Stimulated activated memory B cell treated with anti-CD40 and anti-IgM and Interleukin-4, amounts not matched to agents 10 μg/mL and 1 μg/mL and 100 μg/mL, for 72 hours (primary cell): ENCODE measurements around the gene ADCY5.

Experiments used
- ATAC-seq: fragments of 150-1000 bp; cut with Tn5 transposase; 2 replicates; pipeline ENCODE4 v1.10.0; 2021
- H3K27ac Mint-ChIP-seq: one replicate; pipeline ENCODE4 v1.8.0; 2022; ENCODE audit warnings: mild to moderate bottlenecking, mixed read lengths
- H3K27me3 Mint-ChIP-seq: one replicate; pipeline ENCODE4 v1.8.0; 2022; ENCODE audit warnings: mixed read lengths
- H3K36me3 Mint-ChIP-seq: one replicate; pipeline ENCODE4 v1.8.0; 2022; ENCODE audit warnings: mixed read lengths
- H3K4me1 Mint-ChIP-seq: one replicate; pipeline ENCODE4 v1.8.0; 2022; ENCODE audit warnings: mixed read lengths
- H3K4me3 Mint-ChIP-seq: one replicate; pipeline ENCODE4 v1.8.0; 2022; ENCODE audit warnings: mild to moderate bottlenecking, moderate library complexity, mixed read lengths
- H3K9me3 Mint-ChIP-seq: one replicate; pipeline ENCODE4 v1.8.0; 2022; ENCODE audit warnings: mixed read lengths

ADCY5 gene

GRCh38 chr3:123290962-123291361, 157.9 kb downstream of the ADCY5 start:
- ATAC-seq, result no peak
- Mint-ChIP-seq H3K36me3 (no peaks in the 10 kb centered on the region), H3K9me3 (no peaks in the 10 kb centered on the region), H3K27me3 (peaks cover 53% of the 10 kb centered on the region), H3K27ac (no peak overlapping the region), H3K4me1 (no peaks in the 10 kb centered on the region), H3K4me3 (no peak overlapping the region)

- no peaks in the 10 kb centered on the region for H3K36me3 Mint-ChIP-seq
- no peak overlapping the region for H3K4me3 Mint-ChIP-seq
- no peak overlapping the region for H3K27ac Mint-ChIP-seq
- ATAC-seq, result no peak
- H3K4me1 Mint-ChIP-seq, result no peaks in the 10 kb centered on the region
- no peaks in the 10 kb centered on the region for H3K9me3 Mint-ChIP-seq
- peaks cover 53% of the 10 kb centered on the region for H3K27me3 Mint-ChIP-seq
Measured at GRCh38 chr3:123290107-123290930, 158.6 kb downstream of the ADCY5 start.

- Mint-ChIP-seq H3K9me3 (no peaks in the 10 kb centered on the region), H3K36me3 (no peaks in the 10 kb centered on the region), H3K4me1 (no peaks in the 10 kb centered on the region), H3K27me3 (peaks cover 52% of the 10 kb centered on the region), H3K27ac (no peak overlapping the region), H3K4me3 (no peak overlapping the region)
- ATAC-seq, result no peak
Measured at GRCh38 chr3:123289391-123290106, 159.3 kb downstream of the ADCY5 start.

GRCh38 chr3:123287962-123288302, 161.0 kb downstream of the ADCY5 start:
- Mint-ChIP-seq H3K27ac (no peak overlapping the region), H3K27me3 (peaks cover 36% of the 10 kb centered on the region), H3K9me3 (no peaks in the 10 kb centered on the region), H3K4me3 (no peak overlapping the region), H3K4me1 (no peaks in the 10 kb centered on the region), H3K36me3 (no peaks in the 10 kb centered on the region)
- ATAC-seq, result no peak

GRCh38 chr3:123287051-123287961, 161.6 kb downstream of the ADCY5 start:
- no peak overlapping the region for H3K4me3 Mint-ChIP-seq
- H3K4me1 Mint-ChIP-seq, result no peaks in the 10 kb centered on the region
- peaks cover 34% of the 10 kb centered on the region for H3K27me3 Mint-ChIP-seq
- no peak overlapping the region for H3K27ac Mint-ChIP-seq
- H3K9me3 Mint-ChIP-seq, result no peaks in the 10 kb centered on the region
- ATAC-seq, result no peak
- H3K36me3 Mint-ChIP-seq, result no peaks in the 10 kb centered on the region

GRCh38 chr3:123286308-123287023, 162.4 kb downstream of the ADCY5 start:
- ATAC-seq, result peak; percentile 32
- Mint-ChIP-seq H3K9me3 (no peaks in the 10 kb centered on the region), H3K4me1 (no peaks in the 10 kb centered on the region), H3K4me3 (no peak overlapping the region), H3K27me3 (peaks cover 30% of the 10 kb centered on the region), H3K36me3 (no peaks in the 10 kb centered on the region), H3K27ac (no peak overlapping the region)

GRCh38 chr3:123285931-123286307, 163.0 kb downstream of the ADCY5 start:
- ATAC-seq, result no peak
- H3K27ac Mint-ChIP-seq, result no peak overlapping the region
- no peaks in the 10 kb centered on the region for H3K9me3 Mint-ChIP-seq
- no peaks in the 10 kb centered on the region for H3K36me3 Mint-ChIP-seq
- H3K4me3 Mint-ChIP-seq, result no peak overlapping the region
- H3K4me1 Mint-ChIP-seq, result no peaks in the 10 kb centered on the region
- H3K27me3 Mint-ChIP-seq, result peaks cover 25% of the 10 kb centered on the region

- Mint-ChIP-seq H3K4me1 (no peaks in the 10 kb centered on the region), H3K36me3 (no peaks in the 10 kb centered on the region), H3K4me3 (no peak overlapping the region), H3K27ac (no peak overlapping the region), H3K27me3 (peaks cover 20% of the 10 kb centered on the region), H3K9me3 (no peaks in the 10 kb centered on the region)
- no peak for ATAC-seq
Measured at GRCh38 chr3:123285479-123285878, 163.4 kb downstream of the ADCY5 start.

- H3K36me3 Mint-ChIP-seq, result no peaks in the 10 kb centered on the region
- peaks cover 16% of the 10 kb centered on the region for H3K27me3 Mint-ChIP-seq
- no peak for ATAC-seq
- no peak overlapping the region for H3K4me3 Mint-ChIP-seq
- no peak overlapping the region for H3K27ac Mint-ChIP-seq
- H3K9me3 Mint-ChIP-seq, result no peaks in the 10 kb centered on the region
- H3K4me1 Mint-ChIP-seq, result no peaks in the 10 kb centered on the region
Measured at GRCh38 chr3:123285066-123285465, 163.8 kb downstream of the ADCY5 start.

GRCh38 chr3:123284399-123285010, 164.4 kb downstream of the ADCY5 start:
- no peaks in the 10 kb centered on the region for H3K36me3 Mint-ChIP-seq
- ATAC-seq, result no peak
- H3K4me1 Mint-ChIP-seq, result no peaks in the 10 kb centered on the region
- no peak overlapping the region for H3K27ac Mint-ChIP-seq
- H3K27me3 Mint-ChIP-seq, result peaks cover 12% of the 10 kb centered on the region
- no peaks in the 10 kb centered on the region for H3K9me3 Mint-ChIP-seq
- no peak overlapping the region for H3K4me3 Mint-ChIP-seq

GRCh38 chr3:123283657-123284398, 165.1 kb downstream of the ADCY5 start:
- no peaks in the 10 kb centered on the region for H3K36me3 Mint-ChIP-seq
- peaks cover 12% of the 10 kb centered on the region for H3K27me3 Mint-ChIP-seq
- H3K27ac Mint-ChIP-seq, result no peak overlapping the region
- no peaks in the 10 kb centered on the region for H3K9me3 Mint-ChIP-seq
- H3K4me1 Mint-ChIP-seq, result no peaks in the 10 kb centered on the region
- no peak overlapping the region for H3K4me3 Mint-ChIP-seq
- ATAC-seq, result no peak

GRCh38 chr3:123283074-123283473, 165.8 kb downstream of the ADCY5 start:
- Mint-ChIP-seq H3K9me3 (no peaks in the 10 kb centered on the region), H3K27ac (no peak overlapping the region), H3K4me3 (no peak overlapping the region), H3K27me3 (peaks cover 12% of the 10 kb centered on the region), H3K36me3 (no peaks in the 10 kb centered on the region), H3K4me1 (no peaks in the 10 kb centered on the region)
- no peak for ATAC-seq

- Mint-ChIP-seq H3K27me3 (peaks cover 9% of the 10 kb centered on the region), H3K36me3 (no peaks in the 10 kb centered on the region), H3K9me3 (no peaks in the 10 kb centered on the region), H3K27ac (no peak overlapping the region), H3K4me1 (no peaks in the 10 kb centered on the region), H3K4me3 (no peak overlapping the region)
- no peak for ATAC-seq
Measured at GRCh38 chr3:123282461-123282860, 166.4 kb downstream of the ADCY5 start.

GRCh38 chr3:123281929-123282328, 167.0 kb downstream of the ADCY5 start:
- ATAC-seq, result no peak
- Mint-ChIP-seq H3K27me3 (peaks cover 4% of the 10 kb centered on the region), H3K27ac (no peak overlapping the region), H3K36me3 (no peaks in the 10 kb centered on the region), H3K4me1 (peaks cover 2% of the 10 kb centered on the region), H3K4me3 (no peak overlapping the region), H3K9me3 (no peaks in the 10 kb centered on the region)
